NK-92 (cell line): ENCODE results near the gene TOP3A.
"Not testable (repeated sequence)": the region's sequence is repeated elsewhere in the genome, so short reads cannot be mapped to it uniquely, and the experiment has no call there.

ENCODE experiments used
- DNase-seq: peaks from one replicate; lab custom pipeline; 2025; ENCODE audit not compliant: unreplicated experiment; lab: John Stamatoyannopoulos, UW

The TOP3A gene, protein sequence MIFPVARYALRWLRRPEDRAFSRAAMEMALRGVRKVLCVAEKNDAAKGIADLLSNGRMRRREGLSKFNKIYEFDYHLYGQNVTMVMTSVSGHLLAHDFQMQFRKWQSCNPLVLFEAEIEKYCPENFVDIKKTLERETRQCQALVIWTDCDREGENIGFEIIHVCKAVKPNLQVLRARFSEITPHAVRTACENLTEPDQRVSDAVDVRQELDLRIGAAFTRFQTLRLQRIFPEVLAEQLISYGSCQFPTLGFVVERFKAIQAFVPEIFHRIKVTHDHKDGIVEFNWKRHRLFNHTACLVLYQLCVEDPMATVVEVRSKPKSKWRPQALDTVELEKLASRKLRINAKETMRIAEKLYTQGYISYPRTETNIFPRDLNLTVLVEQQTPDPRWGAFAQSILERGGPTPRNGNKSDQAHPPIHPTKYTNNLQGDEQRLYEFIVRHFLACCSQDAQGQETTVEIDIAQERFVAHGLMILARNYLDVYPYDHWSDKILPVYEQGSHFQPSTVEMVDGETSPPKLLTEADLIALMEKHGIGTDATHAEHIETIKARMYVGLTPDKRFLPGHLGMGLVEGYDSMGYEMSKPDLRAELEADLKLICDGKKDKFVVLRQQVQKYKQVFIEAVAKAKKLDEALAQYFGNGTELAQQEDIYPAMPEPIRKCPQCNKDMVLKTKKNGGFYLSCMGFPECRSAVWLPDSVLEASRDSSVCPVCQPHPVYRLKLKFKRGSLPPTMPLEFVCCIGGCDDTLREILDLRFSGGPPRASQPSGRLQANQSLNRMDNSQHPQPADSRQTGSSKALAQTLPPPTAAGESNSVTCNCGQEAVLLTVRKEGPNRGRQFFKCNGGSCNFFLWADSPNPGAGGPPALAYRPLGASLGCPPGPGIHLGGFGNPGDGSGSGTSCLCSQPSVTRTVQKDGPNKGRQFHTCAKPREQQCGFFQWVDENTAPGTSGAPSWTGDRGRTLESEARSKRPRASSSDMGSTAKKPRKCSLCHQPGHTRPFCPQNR

GRCh38 chr17:18314731-18315561 is at the start of gene TOP3A, which contains the start of gene SMCR8:
TSS of gene TOP3A (minus strand) at chr17:18314994. CDS start at chr17:18314778, 216 bp downstream.
TSS of gene SMCR8 (plus strand) at chr17:18315293. CDS start at chr17:18315790, 497 bp downstream.
- peak; percentile 92 for DNase-seq

DNA sequence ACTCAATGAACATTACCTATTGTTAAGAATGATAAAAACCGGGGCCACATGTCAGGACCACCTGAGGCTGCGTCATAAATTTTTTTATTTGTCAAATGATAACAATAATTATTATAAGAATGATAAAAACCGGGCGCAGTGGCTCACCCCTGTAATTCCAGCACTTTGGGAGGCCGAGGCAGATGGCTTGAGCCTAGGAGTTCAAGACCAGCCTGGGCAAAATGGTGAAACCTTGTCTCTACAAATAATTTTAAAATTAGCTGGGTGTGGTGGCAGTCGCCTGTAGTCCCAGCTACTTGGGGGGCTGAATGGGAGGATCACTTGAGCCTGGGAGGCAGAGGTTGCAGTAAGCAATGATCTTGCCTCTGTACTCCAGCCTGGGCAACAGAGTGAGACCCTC is 49.4 kb upstream of the TOP3A start:
- DNase-seq, result no peak

GRCh38 chr17:18363101-18364049 is 48.6 kb upstream of the TOP3A start, which contains the start of gene SHMT1:
TSS of gene SHMT1 (minus strand) at chr17:18363550. CDS start at chr17:18355981, 7,569 bp downstream.
- peak; percentile 35 for DNase-seq

- DNase-seq, result no peak
Observed at GRCh38 chr17:18362698-18363100, 47.9 kb upstream of the TOP3A start.

DNA sequence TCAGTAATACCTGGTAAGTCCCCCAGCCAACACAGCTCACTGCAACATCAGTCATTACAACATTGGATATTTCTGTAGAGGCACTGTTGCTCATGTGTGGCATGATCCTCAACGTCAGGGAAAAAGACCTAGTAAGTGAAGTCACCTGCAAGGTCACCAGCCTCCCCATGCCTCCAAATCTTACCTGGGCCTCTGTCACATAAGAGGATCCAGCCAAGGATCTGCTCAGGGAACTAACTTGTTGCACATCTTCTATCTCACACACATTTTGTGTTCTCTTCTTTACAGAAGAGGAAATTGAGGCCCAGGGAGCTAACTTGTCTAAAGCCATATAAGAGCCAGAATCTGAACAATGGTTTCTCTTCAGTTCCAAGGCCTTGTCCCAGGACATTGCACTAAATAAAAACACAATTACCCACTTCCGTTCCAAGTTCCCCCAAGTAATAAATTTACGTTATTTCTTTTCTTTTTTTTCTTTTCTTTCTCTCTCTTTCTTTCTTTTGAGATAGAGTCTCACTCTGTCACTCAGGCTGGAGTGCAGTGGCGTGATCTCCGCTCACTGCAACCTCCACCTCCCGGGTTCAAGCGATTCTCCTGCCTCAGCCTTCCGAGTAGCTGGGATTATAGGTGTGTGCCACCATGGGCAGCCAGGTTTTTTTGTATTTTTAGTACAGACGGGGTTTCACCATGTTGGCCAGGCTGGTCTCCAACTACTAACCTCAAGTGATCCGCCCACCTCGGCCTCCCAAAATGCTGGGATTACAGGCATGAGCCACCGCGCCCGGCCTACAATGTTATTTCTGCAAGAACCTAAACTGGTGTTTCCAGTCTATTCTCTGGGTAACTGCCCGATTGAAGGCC is 47.3 kb upstream of the TOP3A start:
- no peak for DNase-seq

DNA sequence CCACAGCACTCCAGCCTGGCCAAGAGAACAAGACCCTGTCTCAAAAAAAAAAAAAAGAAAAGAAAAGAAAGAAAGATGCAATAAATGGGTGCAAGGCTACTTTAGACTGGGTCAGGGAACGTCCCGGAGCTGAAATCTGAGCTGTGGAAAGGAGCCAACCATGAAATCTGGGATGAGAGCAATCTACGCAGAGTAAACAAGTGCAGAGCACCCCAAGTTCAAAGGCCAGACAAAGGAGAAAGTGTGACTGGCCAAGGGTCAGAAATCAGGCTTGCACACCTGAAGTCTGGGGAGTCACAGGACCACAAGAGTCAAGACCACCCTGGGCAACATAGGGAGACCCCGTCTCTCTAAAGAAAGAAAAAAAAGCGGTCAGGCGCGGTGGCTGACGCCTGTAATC is 45.7 kb upstream of the TOP3A start:
- no peak for DNase-seq

DNA sequence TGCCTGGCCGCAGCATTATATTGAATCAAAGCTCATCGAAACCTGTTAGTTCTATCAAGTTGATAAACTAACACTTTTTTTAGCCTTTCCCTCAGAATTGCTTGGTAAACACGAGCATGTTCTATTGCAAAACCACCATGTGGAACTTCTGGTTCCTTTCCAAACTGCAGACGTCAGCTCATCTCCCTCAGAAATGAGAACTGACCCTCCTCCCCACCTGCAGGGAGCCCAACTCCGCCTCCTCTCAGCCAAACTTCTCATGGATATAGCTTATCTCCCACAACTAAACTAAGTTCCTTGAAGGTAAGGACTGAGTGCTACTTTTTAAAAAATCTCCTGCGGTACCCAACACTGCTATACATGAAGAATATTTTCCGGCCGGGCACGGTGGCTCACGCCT is 41.8 kb upstream of the TOP3A start:
- DNase-seq, result no peak

- DNase-seq, result no peak
Observed at GRCh38 chr17:18353541-18353940, 38.7 kb upstream of the TOP3A start.

- DNase-seq, result no peak
Observed at GRCh38 chr17:18344021-18344420, 29.2 kb upstream of the TOP3A start.

- no peak for DNase-seq
Observed at GRCh38 chr17:18339933-18340332, 25.1 kb upstream of the TOP3A start.

DNA sequence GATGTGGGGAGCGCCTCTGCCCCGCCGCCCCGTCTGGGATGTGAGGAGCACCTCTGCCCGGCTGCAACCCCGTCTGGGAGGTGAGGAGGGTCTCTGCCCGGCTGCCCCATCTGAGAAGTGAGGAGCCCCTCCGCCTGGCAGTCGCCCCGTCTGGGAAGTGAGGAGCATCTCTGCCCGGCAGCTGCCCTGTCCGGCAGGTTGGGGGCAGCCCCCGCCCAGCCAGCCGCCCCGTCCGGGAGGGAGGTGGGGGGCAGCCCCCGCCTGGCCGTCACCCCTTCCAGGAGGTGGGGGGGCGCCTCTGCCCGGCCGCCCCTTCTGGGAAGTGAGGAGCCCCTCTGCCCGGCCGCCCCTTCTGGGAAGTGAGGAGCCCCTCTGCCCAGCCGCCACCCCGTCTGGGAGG is 23.4 kb upstream of the TOP3A start:
- DNase-seq, result not testable (repeated sequence)

DNA sequence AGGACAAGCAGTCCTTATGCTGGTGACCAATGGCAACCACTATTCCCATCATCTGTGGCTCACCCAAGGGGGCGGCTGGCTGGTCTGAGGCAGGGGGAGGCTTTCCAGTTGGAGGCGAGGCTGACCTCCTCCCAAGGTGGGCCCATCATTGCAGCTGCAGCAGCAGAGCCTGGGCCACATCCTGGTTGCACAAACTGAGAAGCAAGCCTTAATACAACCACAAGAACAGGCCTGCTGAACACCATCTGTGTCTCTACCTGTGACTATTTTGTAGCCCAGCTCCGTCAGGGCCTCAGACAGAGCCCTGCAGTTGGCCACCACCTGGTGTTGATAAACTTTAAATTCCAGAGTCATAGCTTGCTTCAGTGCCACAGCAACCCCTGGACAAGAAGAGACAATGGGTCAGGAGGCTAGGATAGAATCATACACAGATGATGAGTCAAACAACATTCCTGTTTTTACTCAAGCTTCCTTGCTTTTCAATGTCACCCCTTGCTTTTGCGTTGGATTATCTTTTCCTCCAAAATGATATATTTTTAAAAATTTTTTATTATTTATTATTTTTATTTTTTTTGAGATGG is 18.2 kb upstream of the TOP3A start:
- DNase-seq, result no peak

DNA sequence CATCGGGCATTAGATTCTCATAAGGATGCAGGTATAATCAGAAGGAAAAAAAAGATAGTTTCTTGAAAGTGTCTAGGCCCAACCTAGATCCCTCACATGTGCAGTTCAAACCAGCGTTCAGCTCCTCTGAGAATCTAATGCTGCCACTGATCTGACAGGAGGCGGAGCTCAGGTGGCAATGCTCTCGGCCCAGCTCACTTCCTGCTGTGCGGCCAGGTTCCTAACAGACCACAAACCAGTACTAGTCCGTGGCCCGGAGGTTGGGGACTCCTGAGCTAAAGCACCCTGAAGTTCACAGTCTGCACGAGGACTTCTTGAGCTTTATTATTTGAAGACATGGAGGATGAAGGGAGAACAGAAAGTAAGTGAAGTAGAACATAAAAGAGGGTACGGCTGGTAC is 17.1 kb upstream of the TOP3A start:
- DNase-seq, result no peak

GRCh38 chr17:18328643-18329204 is 13.9 kb upstream of the TOP3A start:
- DNase-seq, result no peak

DNA sequence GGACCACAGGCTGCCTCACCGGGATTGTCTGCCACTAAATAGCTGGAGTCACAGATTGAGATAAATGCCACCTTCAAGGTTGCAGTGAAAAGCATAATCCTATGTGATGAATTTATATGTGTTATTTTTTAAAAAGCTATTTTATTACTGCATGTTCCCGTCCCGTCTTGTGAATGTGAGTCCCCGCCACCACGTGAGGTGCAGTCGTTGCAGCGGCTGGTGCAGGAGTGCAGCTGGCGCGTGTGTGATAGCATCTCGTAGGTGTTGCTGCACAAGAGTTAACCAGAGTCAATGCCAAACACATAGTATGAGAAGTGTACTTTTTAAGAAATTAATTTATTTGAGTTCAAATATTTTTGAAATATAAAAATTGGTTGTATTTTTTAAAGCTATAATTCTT is 12.8 kb upstream of the TOP3A start:
- no peak for DNase-seq

- no peak for DNase-seq
Observed at GRCh38 chr17:18327093-18327492, 12.3 kb upstream of the TOP3A start.

DNA sequence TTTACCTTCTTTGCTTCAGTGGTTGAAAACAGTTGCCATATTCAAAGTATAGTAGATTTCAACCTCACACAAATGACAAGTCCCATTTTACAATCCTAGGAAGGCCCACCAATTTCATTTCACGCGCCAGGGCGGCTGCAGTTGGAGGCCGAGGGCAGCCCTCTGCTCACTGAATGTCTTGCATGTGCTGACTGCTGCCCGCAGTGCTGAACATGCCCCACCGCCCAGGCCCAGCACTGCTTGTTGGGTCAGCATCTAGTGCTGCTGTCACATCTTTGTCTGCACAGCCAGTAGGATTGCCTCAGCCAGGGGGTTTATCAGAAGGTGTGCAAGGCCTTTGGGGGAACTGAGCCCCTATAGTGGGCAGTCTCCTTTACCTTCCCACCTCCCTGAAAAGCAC is 11.8 kb upstream of the TOP3A start:
- DNase-seq, result no peak

DNA sequence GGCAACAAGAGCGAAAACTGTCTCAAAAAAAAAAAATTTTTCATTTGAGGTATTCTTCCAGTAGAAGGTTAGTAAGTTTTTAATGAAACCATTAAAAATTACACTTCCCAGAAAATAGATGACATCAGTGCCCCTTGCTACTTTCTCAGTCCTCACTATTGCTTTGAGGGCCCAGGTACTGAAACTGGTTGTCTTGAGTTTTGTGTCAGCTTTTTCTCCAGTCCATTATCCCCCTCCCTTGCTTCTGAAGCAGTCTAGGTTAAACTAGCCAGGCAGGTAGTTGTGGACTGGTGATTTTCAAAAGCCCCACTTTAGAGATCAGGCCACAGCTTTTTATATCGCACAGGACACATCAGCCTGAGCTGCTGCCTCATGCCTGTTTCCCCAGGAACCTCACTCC is 11.2 kb upstream of the TOP3A start:
- DNase-seq, result no peak
